HG02970 (cell line): ENCODE measurements around the gene ANAPC1.
"Not testable (repeated sequence)": the region's sequence is repeated elsewhere in the genome, so short reads cannot be mapped to it uniquely, and the experiment has no call there.

ENCODE experiments used
- ATAC-seq: cut with Tn5 transposase; IDR thresholded peaks from one replicate; pipeline ENCODE4 v1.9.1; 2021; ENCODE audit warnings: mild to moderate bottlenecking, moderate library complexity, moderate number of reproducible peaks; ENCODE audit not compliant: unreplicated experiment, low FRiP score

Gene ANAPC1

GRCh38 chr2:111883661-111884591 is at the start of gene ANAPC1:
ANAPC1 (minus strand) TSS chr2:111884193; CDS start chr2:111880825, 3,368 bp downstream.
- peak; percentile 80 for ATAC-seq

- ATAC-seq: no peak
Observed at GRCh38 chr2:111932841-111933291, 48.9 kb upstream of the ANAPC1 start.

- ATAC-seq: no peak
Observed at GRCh38 chr2:111930875-111931274, 46.9 kb upstream of the ANAPC1 start.

- no peak for ATAC-seq
Observed at GRCh38 chr2:111930409-111930808, 46.4 kb upstream of the ANAPC1 start.

GRCh38 chr2:111927723-111928122 is 43.7 kb upstream of the ANAPC1 start:
- ATAC-seq: no peak

GRCh38 chr2:111924617-111925107 is 40.7 kb upstream of the ANAPC1 start:
- no peak for ATAC-seq

GRCh38 chr2:111923276-111923804 is 39.3 kb upstream of the ANAPC1 start:
- no peak for ATAC-seq

GRCh38 chr2:111919794-111920608 is 36.0 kb upstream of the ANAPC1 start:
- ATAC-seq: no peak

- no peak for ATAC-seq
Observed at GRCh38 chr2:111919365-111919764, 35.4 kb upstream of the ANAPC1 start.

GRCh38 chr2:111918383-111918806 is 34.4 kb upstream of the ANAPC1 start:
- no peak for ATAC-seq

- no peak for ATAC-seq
Observed at GRCh38 chr2:111917106-111917505, 33.1 kb upstream of the ANAPC1 start.

GRCh38 chr2:111912547-111912946 is 28.6 kb upstream of the ANAPC1 start:
- no peak for ATAC-seq

- ATAC-seq: not testable (repeated sequence)
Observed at GRCh38 chr2:111911295-111911977, 27.4 kb upstream of the ANAPC1 start.

GRCh38 chr2:111910609-111911277 is 26.8 kb upstream of the ANAPC1 start:
- no peak for ATAC-seq

GRCh38 chr2:111909997-111910396 is 26.0 kb upstream of the ANAPC1 start:
- not testable (repeated sequence) for ATAC-seq

- ATAC-seq: no peak
Observed at GRCh38 chr2:111909079-111909478, 25.1 kb upstream of the ANAPC1 start.

GRCh38 chr2:111908578-111908977 is 24.6 kb upstream of the ANAPC1 start:
- no peak for ATAC-seq

- ATAC-seq: no peak
Observed at GRCh38 chr2:111905990-111906735, 22.2 kb upstream of the ANAPC1 start.

GRCh38 chr2:111905475-111905869 is 21.5 kb upstream of the ANAPC1 start:
- not testable (repeated sequence) for ATAC-seq
